Caco-2 (cell line): ENCODE data around the gene HDAC6. TPM values are rescaled to one million over a fixed set of nuclear protein-coding genes. Genes with fewer than 3 reads are reported as not detected.

Experiments
- BruUV-seq: library from RNA; stranded (reverse); fragments of 400-500 nt; replicated peaks from 2 replicates; lab custom pipeline; 2021; lab: Mats Ljungman, UMichigan
- CTCF ChIA-PET: fragments of 300-600 bp; sonication (Branson Sonifier 250); formaldehyde crosslinking; loops from one replicate; lab custom pipeline; 2022; ENCODE audit warnings: antibody characterized with exemption; lab: Charles Lee
- POLR2A ChIA-PET: fragments of 300-600 bp; sonication (Branson Sonifier 250); formaldehyde crosslinking; loops from one replicate; lab custom pipeline; 2022; ENCODE audit warnings: antibody characterized with exemption; lab: Charles Lee
- DNase-seq, 2 experiments: peaks; one replicate each; pipeline versions ENCODE4 v3.0.0 to v3.0.0-alpha.2; 2020 to 2022
- H3K27me3 ChIP-seq: replicated peaks from 2 replicates; pipeline ENCODE4 v1.6.0; 2011; ENCODE audit warnings: low read length; ENCODE audit not compliant: control insufficient read depth, insufficient read depth
- H3K36me3 ChIP-seq: 2 replicates; pipeline ENCODE4 v1.5.1; 2011; ENCODE audit warnings: low read length; ENCODE audit not compliant: control insufficient read depth, insufficient read depth
- H3K4me1 ChIP-seq: fragments of 250-450 bp; sonication (Bioruptor Pico); 2 replicates; pipeline ENCODE4 v1.5.1; 2020; ENCODE audit warnings: mild to moderate bottlenecking
- H3K4me3 ChIP-seq: 2 replicates; pipeline ENCODE4 v1.5.1; 2011; ENCODE audit warnings: low read depth, mild to moderate bottlenecking, control low read depth, low read length
- H3K9me3 ChIP-seq: fragments of 250-450 bp; sonication (Bioruptor Pico); 2 replicates; pipeline ENCODE4 v1.5.1; 2020; ENCODE audit warnings: mild to moderate bottlenecking, moderate library complexity
- H3K27ac Mint-ChIP-seq: one replicate; pipeline ENCODE4 v1.8.0; 2022; ENCODE audit warnings: mixed read lengths; ENCODE audit not compliant: unreplicated experiment
- H3K27me3 Mint-ChIP-seq: one replicate; pipeline ENCODE4 v1.8.0; 2022; ENCODE audit warnings: mixed read lengths; ENCODE audit not compliant: insufficient read depth, unreplicated experiment
- H3K36me3 Mint-ChIP-seq: one replicate; pipeline ENCODE4 v1.8.0; 2022; ENCODE audit warnings: mild to moderate bottlenecking, mixed read lengths; ENCODE audit not compliant: insufficient read depth, unreplicated experiment
- H3K4me1 Mint-ChIP-seq: one replicate; pipeline ENCODE4 v1.8.0; 2022; ENCODE audit warnings: low read depth, mixed read lengths; ENCODE audit not compliant: unreplicated experiment
- H3K4me3 Mint-ChIP-seq: one replicate; pipeline ENCODE4 v1.8.0; 2022; ENCODE audit warnings: mild to moderate bottlenecking, moderate library complexity, mixed read lengths; ENCODE audit not compliant: unreplicated experiment
- H3K9me3 Mint-ChIP-seq: one replicate; pipeline ENCODE4 v1.8.0; 2022; ENCODE audit warnings: mixed read lengths; ENCODE audit not compliant: unreplicated experiment
- CTCF ChIP-seq, 2 experiments: fragments of 200-600 bp in 1 of 2; IDR thresholded peaks; 1 replicate in 1 of 2; 2 replicates in 1 of 2; pipeline versions ENCODE4 v1.5.1 to v1.8.0; 2011 to 2022; ENCODE audit warnings: antibody characterized with exemption in 1 of 2, control low read depth in 1 of 2, inconsistent platforms in 1 of 2, low read depth in 1 of 2, low read length in 1 of 2, mild to moderate bottlenecking in 1 of 2, moderate library complexity in 1 of 2; ENCODE audit not compliant: insufficient read depth in 1 of 2, severe bottlenecking in 1 of 2, unreplicated experiment in 1 of 2
- intact Hi-C: fragments of 100-400 bp; cut with micrococcal nuclease; formaldehyde crosslinking; loops from one replicate; pipeline ENCODE4 v1.10.0; 2022; ENCODE audit not compliant: unreplicated experiment
- total RNA-seq: library from RNA; stranded (reverse); gene quantifications from 2 replicates; pipeline ENCODE4 v1.2.3, GENCODE V29; 2022

HDAC6 gene
- total RNA-seq, 1 experiment from 2014 or later = 110 TPM

- no peak overlapping the region for H3K4me3 Mint-ChIP-seq
- H3K4me1 Mint-ChIP-seq = peaks cover 18% of the 10 kb centered on the region
- ChIA-PET CTCF (no interaction called here), POLR2A (interaction anchor here (0.6 kb wide), 1 partner anchor 80 kb away, joined by 3 read pairs; no protein-coding TSS in a partner anchor)
- H3K27me3 ChIP-seq = no peaks in the 10 kb centered on the region
- intact Hi-C loops = no loop called here
- DNase-seq = no peak
- no peak overlapping the region for H3K4me3 ChIP-seq
- H3K9me3 ChIP-seq = no peaks in the 10 kb centered on the region
- no peaks in the 10 kb centered on the region for H3K36me3 ChIP-seq
- H3K36me3 Mint-ChIP-seq = peaks cover 6% of the 10 kb centered on the region
- no peak for TF ChIP-seq CTCF (IDR thresholded peaks at IDR 0.05; ENCODE audit: insufficient read depth in 1 of 2, low read depth in 1 of 2, low read length in 1 of 2, severe bottlenecking in 1 of 2, unreplicated experiment in 1 of 2)
- peaks cover 13% of the 10 kb centered on the region for H3K4me1 ChIP-seq
- H3K27me3 Mint-ChIP-seq = no peaks in the 10 kb centered on the region
- no TSS peak for BruUV-seq
- no peak overlapping the region for H3K27ac Mint-ChIP-seq
- H3K9me3 Mint-ChIP-seq = no peaks in the 10 kb centered on the region
These were observed 11.4 kb upstream of the HDAC6 start for GRCh38 chrX:48790477-48790876.

- ChIA-PET CTCF (no interaction called here), POLR2A (no interaction called here)
- BruUV-seq = no TSS peak
- H3K9me3 ChIP-seq = no peaks in the 10 kb centered on the region
- H3K27ac Mint-ChIP-seq = no peak overlapping the region
- H3K9me3 Mint-ChIP-seq = no peaks in the 10 kb centered on the region
- no peaks in the 10 kb centered on the region for H3K36me3 ChIP-seq
- H3K27me3 ChIP-seq = no peaks in the 10 kb centered on the region
- TF ChIP-seq CTCF (IDR thresholded peaks at IDR 0.05; ENCODE audit: insufficient read depth in 1 of 2, low read depth in 1 of 2, low read length in 1 of 2, severe bottlenecking in 1 of 2, unreplicated experiment in 1 of 2) = no peak
- H3K4me1 ChIP-seq = peaks cover 18% of the 10 kb centered on the region
- no peaks in the 10 kb centered on the region for H3K27me3 Mint-ChIP-seq
- DNase-seq = no peak
- no peak overlapping the region for H3K4me3 ChIP-seq
- peaks cover 18% of the 10 kb centered on the region for H3K4me1 Mint-ChIP-seq
- peaks cover 6% of the 10 kb centered on the region for H3K36me3 Mint-ChIP-seq
- no peak overlapping the region for H3K4me3 Mint-ChIP-seq
- intact Hi-C loops = no loop called here
These were observed 10.6 kb upstream of the HDAC6 start for GRCh38 chrX:48791063-48791820.

- Histone ChIP-seq H3K27me3 (no peaks in the 10 kb centered on the region), H3K4me1 (peaks cover 18% of the 10 kb centered on the region), H3K4me3 (no peak overlapping the region), H3K36me3 (no peaks in the 10 kb centered on the region), H3K9me3 (no peaks in the 10 kb centered on the region)
- BruUV-seq = no TSS peak
- TF ChIP-seq CTCF (IDR thresholded peaks at IDR 0.05; ENCODE audit: insufficient read depth in 1 of 2, low read depth in 1 of 2, low read length in 1 of 2, severe bottlenecking in 1 of 2, unreplicated experiment in 1 of 2) = no peak
- POLR2A ChIA-PET = no interaction called here
- CTCF ChIA-PET = no interaction called here
- Mint-ChIP-seq H3K36me3 (peaks cover 6% of the 10 kb centered on the region), H3K4me3 (no peak overlapping the region), H3K27me3 (no peaks in the 10 kb centered on the region), H3K9me3 (no peaks in the 10 kb centered on the region), H3K27ac (no peak overlapping the region), H3K4me1 (peaks cover 18% of the 10 kb centered on the region)
- intact Hi-C loops = no loop called here
- no peak for DNase-seq
These were observed 9.6 kb upstream of the HDAC6 start for GRCh38 chrX:48792219-48792618.
